GM18519 (cell line): ENCODE results near the gene PIK3R5.

Experiments used
- ATAC-seq: cut with Tn5 transposase; IDR thresholded peaks from one replicate; pipeline ENCODE4 v1.9.1; 2021; ENCODE audit warnings: mild to moderate bottlenecking, moderate library complexity; ENCODE audit not compliant: unreplicated experiment, low FRiP score

PIK3R5 gene

GRCh38 chr17:8836821-8837562 is 128.5 kb downstream of the PIK3R5 start:
- ATAC-seq, result no peak

- ATAC-seq, result no peak
These were observed 129.7 kb downstream of the PIK3R5 start for GRCh38 chr17:8835631-8836364.

GRCh38 chr17:8835106-8835505 is 130.4 kb downstream of the PIK3R5 start:
- ATAC-seq, result no peak

GRCh38 chr17:8832711-8833352 is 132.7 kb downstream of the PIK3R5 start:
- ATAC-seq, result no peak

DNA sequence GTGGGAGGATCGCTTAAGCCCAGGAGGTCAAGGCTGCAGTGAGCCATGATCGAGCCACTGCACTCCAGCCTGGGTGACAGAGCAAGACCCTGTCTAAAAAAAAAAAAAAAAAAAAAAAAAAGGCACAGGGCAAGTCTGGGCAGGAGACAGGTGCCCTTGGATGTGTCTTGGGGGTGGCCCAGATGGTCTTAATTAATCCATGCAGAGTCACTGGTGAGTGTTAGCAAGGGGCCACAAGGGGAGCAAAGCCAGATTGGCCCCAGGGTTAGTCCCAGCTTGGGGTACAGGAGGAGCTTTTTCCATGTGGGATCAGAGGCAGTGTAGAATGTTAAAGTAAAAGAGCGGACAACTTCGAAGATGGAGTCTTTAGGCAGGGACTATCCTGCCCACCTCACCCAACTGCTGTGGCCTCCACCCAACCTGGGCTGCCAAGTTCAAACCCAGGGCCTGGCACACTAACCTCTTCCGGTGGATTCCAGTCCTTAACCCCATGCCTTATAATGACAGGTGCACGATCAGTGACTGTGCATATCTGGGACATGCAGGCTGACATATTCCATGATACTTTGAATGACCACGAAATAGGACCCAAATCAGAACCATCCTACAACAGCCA is 134.2 kb downstream of the PIK3R5 start:
- no peak for ATAC-seq

- no peak for ATAC-seq
These were observed 135.4 kb downstream of the PIK3R5 start for GRCh38 chr17:8830141-8830540.

DNA sequence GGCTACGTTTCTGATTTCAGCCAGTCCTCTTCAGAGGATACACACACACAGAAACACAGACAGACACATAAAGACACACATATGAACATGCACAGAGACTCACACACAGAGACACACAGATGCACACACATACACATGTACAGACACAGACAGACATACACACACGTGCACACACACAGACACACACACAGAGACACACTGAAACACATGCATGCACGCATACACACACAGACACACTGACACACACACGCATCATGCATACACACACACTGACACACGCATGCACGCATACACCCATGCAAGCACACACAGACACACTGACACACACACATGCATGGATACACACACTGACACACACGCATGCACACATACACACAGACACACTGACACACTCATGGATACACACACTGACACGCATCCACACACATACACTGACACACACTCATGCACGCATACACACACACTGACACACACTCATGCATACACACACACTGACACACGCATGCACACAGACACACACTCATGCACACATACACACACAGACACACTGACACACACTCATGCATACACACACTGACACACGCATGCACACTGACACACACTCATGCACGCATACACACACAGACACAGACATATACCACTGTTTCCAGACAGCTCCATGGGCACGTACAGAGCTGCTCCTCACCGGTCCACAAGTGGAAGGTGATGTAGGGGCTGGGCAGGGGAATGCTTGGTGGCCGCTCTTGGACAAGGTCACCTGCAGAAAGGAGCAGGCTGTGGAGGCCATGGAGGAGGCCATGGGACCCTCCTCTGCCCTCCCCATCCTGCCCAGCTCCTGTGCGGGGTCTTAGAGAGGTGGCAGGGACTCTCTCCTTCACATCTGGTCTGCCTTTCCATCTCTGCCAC is 136.2 kb downstream of the PIK3R5 start:
- no peak for ATAC-seq
